ENCODE measurements around the gene PLEKHM1. TPM values are rescaled to one million over a fixed set of nuclear protein-coding genes. Genes with fewer than 3 reads are reported as not detected.
A peak's percentile ranks its signal among the peaks of the same experiment; 100 is the strongest.

The PLEKHM1 gene
- polyA plus RNA-seq, 1 experiment: 18.2 TPM

DNA sequence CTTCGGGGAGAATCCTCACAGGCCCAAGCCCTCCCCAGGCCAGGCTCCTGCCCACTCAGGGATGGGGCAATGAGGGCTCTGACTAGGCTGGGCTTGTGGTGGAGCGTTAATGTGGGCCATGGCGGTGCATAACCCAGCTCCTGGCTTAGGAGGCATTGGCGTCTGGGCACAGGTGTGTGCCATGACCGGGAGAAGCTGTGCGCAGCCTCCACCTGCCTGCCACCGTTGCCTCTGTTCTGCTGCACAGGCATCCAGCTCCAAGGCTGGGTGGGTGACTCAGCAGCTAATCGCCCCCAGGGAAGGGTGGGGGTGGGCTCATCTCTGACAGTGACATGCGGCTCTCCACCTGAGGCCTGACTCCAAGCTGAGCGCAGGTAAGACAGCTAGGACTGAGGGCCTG, 54.4 kb downstream of the PLEKHM1 start:
- no peaks in the 10 kb centered on the region for H3K9me3 ChIP-seq (ENCODE audit: control insufficient read depth, insufficient read depth, low read length)
- H3K4me3 ChIP-seq (ENCODE audit: low read depth, low read length): no peak overlapping the region
- CTCF ChIA-PET: no interaction called here
- peaks cover 11% of the 10 kb centered on the region for H3K27me3 ChIP-seq (ENCODE audit: control insufficient read depth, insufficient read depth, low read length)
- no peak for DNase-seq (ENCODE audit: low read depth, low spot score)
- no peak overlapping the region for H3K27ac ChIP-seq (ENCODE audit: low read depth, low read length)
- TF ChIP-seq, protein P1, sequence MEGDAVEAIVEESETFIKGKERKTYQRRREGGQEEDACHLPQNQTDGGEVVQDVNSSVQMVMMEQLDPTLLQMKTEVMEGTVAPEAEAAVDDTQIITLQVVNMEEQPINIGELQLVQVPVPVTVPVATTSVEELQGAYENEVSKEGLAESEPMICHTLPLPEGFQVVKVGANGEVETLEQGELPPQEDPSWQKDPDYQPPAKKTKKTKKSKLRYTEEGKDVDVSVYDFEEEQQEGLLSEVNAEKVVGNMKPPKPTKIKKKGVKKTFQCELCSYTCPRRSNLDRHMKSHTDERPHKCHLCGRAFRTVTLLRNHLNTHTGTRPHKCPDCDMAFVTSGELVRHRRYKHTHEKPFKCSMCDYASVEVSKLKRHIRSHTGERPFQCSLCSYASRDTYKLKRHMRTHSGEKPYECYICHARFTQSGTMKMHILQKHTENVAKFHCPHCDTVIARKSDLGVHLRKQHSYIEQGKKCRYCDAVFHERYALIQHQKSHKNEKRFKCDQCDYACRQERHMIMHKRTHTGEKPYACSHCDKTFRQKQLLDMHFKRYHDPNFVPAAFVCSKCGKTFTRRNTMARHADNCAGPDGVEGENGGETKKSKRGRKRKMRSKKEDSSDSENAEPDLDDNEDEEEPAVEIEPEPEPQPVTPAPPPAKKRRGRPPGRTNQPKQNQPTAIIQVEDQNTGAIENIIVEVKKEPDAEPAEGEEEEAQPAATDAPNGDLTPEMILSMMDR (IDR thresholded peaks at IDR 0.05; ENCODE audit: low read depth, low read length): no peak
- POLR2A ChIA-PET: no interaction called here

DNA sequence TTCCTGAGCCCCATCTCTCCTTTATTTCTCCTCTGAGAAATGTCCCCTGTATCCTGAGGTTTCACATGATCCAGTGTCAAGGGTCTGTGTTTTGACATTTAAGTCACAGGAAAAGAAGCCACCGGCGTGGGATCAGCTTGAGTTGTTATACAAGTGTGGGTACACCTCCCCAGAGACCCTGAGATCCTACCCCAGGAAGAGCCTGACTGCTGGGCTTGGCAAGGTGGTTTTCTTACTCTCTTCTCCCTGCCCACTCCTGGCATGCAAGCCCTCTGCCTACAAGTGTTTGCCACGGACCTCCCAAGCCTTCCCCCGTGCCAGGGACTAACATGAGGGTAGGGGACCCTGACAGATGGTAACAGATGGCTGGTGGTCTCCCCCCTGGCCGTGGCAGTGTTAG, 55.0 kb downstream of the PLEKHM1 start:
- ChIA-PET POLR2A (interaction anchor here (0.7 kb wide), 2 partner anchors 11 to 300 kb away, joined by 4 to 7 read pairs; partner anchors contain the start of gene ACBD4), CTCF (no interaction called here)
- no peak for DNase-seq (ENCODE audit: low read depth, low spot score)
- Histone ChIP-seq H3K27me3 (ENCODE audit: control insufficient read depth, insufficient read depth, low read length) (peaks cover 18% of the 10 kb centered on the region), H3K27ac (ENCODE audit: low read depth, low read length) (no peak overlapping the region), H3K4me3 (ENCODE audit: low read depth, low read length) (no peak overlapping the region), H3K9me3 (ENCODE audit: control insufficient read depth, insufficient read depth, low read length) (no peaks in the 10 kb centered on the region)
- TF ChIP-seq, protein P1 (IDR thresholded peaks at IDR 0.05; ENCODE audit: low read depth, low read length): no peak

DNA sequence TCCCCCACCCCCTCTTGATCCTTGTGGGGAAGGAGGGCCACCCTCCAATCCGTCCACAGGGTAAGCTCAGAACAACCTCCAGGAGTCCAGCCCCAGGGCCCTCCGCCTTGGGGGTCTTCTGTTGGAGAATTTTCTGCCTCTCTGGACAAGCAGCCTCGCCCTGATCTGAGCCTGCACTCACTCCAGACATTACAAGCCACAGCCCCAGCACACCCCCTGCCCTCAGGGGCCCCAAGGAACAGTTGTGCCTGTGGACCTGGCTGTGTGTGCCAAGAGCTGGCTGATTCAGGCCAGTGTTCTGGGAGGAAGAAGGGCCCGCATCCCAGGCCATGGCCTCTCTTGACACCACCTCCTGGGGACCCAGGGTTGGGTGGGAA, 57.4 kb downstream of the PLEKHM1 start:
- CTCF ChIA-PET: no interaction called here

DNA sequence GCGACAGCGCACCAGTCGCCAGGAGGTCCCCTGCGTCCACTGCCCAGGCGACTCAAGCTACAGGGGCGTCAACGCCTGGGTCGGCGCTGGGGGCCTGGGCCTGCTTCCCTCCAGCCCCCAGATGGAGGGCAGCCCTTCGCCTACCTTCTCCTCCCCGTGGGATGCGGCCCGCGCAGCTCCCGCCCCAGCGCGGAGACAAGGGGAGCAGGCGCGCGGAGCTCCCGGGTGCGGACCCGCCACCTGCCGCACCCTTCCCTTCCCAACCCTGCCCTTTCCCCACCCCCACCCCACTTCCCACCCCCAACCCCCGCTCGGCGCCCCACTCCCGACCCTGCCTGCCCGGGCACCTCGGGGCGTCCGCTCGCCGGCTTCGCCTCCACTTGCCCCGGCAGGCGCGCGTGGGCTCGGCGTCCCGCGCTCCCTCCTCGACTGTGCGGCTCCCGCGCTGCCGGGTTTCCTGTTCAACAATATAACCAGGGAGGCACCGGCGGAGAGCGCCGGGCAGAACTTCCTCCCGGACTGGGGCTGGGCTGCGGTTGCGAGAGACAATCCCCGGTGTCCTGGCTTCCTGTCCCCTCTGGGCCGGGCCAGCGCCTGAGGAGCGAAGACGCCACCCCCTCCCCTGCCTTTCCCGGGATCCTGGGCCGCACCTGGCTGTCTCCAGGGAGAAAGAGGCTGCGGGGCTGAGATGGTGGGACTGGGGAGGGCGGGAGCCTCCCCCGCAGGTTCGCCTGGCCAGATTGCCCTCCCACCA, 57.9 kb downstream of the PLEKHM1 start, which contains the start of gene ARHGAP27:
ARHGAP27 (minus strand) TSS at position 466 of the 754 bp plus-strand sequence. CDS start 2,591 bp downstream, outside the sequence.
- DNase-seq (ENCODE audit: low read depth, low spot score): no peak
- POLR2A ChIA-PET: no interaction called here

More for the DNA sequence above, 57.4 kb downstream of the PLEKHM1 start:
- TF ChIP-seq, protein P1 (IDR thresholded peaks at IDR 0.05; ENCODE audit: low read depth, low read length): no peak
- H3K4me3 ChIP-seq (ENCODE audit: low read depth, low read length): no peak overlapping the region
- no peak overlapping the region for H3K27ac ChIP-seq (ENCODE audit: low read depth, low read length)
- H3K9me3 ChIP-seq (ENCODE audit: control insufficient read depth, insufficient read depth, low read length): no peaks in the 10 kb centered on the region; the same call in 1 of the 2 replicates
- POLR2A ChIA-PET: no interaction called here
- DNase-seq (ENCODE audit: low read depth, low spot score): no peak
- peaks cover 37% of the 10 kb centered on the region for H3K27me3 ChIP-seq (ENCODE audit: control insufficient read depth, insufficient read depth, low read length)

More for the DNA sequence above, 57.9 kb downstream of the PLEKHM1 start, which contains the start of gene ARHGAP27:
- TF ChIP-seq, protein P1 (IDR thresholded peaks at IDR 0.05; ENCODE audit: low read depth, low read length): no peak
- Histone ChIP-seq H3K27ac (ENCODE audit: low read depth, low read length) (no peak within 1 kb of the TSS), H3K4me3 (ENCODE audit: low read depth, low read length) (peak within 1 kb of the TSS; percentile 46), H3K9me3 (ENCODE audit: control insufficient read depth, insufficient read depth, low read length) (no peaks in the 10 kb centered on the region; the same call in 1 of the 2 replicates), H3K27me3 (ENCODE audit: control insufficient read depth, insufficient read depth, low read length) (peaks cover 38% of the 10 kb centered on the region)
- CTCF ChIA-PET: no interaction called here
